Bronchial epithelial cell (primary cell): ENCODE results near the gene RELCH. TPM values are rescaled to one million over a fixed set of nuclear protein-coding genes. Genes with fewer than 3 reads are reported as not detected.

Experiments used
- DNase-seq: peaks from one replicate; pipeline ENCODE4 v3.0.0-alpha.2; 2010; ENCODE audit warnings: low read depth
- FAIRE-seq: peaks from 2 replicates; lab custom pipeline; 2011; peaks lifted over from hg19 to GRCh38; lab: Jason Lieb, UNC
- H3K27me3 ChIP-seq: 2 replicates; pipeline ENCODE4 v1.5.1; 2011; ENCODE audit warnings: low read length; ENCODE audit not compliant: control insufficient read depth, insufficient read depth
- H3K36me3 ChIP-seq: 2 replicates; pipeline ENCODE4 v1.5.1; 2011; ENCODE audit warnings: low read length; ENCODE audit not compliant: control insufficient read depth, insufficient read depth
- H3K4me3 ChIP-seq: 2 replicates; pipeline ENCODE4 v1.5.1; 2011; ENCODE audit warnings: mild to moderate bottlenecking, low read depth, low read length, control low read depth
- total RNA-seq: library from RNA; depleted of rRNA; stranded (reverse); fragments of >200 nt; gene quantifications from 2 replicates; pipeline ENCODE4 v1.2.1, GENCODE V29; 2014
- TF ChIP-seq, protein P1 (sequence below): IDR thresholded peaks from 2 replicates; pipeline ENCODE4 v1.5.1; 2011; ENCODE audit warnings: mild to moderate bottlenecking, moderate library complexity, low read length, control low read depth, inconsistent platforms; ENCODE audit not compliant: insufficient read depth, severe bottlenecking

The RELCH gene
- total RNA-seq, 1 donor from 2014 or later = 29.5 TPM

DNA sequence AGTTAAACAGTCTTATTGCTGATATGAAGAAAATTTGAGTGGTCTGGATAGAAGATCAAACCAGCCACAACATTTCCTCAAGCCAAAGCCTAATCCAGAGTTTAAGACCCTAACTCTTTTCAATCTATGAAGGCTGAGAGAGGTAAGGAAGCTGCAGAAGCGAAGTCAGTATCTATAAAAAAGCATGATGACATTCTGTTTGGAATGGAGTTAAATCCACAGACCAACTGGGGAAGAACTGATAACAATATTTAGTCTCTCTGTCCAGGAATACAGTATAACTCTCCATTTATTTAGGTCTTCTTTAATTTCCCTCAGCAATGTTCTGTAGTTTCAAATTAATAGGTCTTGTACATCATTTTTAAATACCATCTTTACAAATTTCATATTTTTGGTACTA lies 16.2 kb upstream of the RELCH start:
- no peaks in the 10 kb centered on the region for H3K36me3 ChIP-seq
- DNase-seq = no peak
- no peak overlapping the region for H3K4me3 ChIP-seq
- H3K27me3 ChIP-seq = no peaks in the 10 kb centered on the region
- FAIRE-seq = no peak
- TF ChIP-seq, protein P1, sequence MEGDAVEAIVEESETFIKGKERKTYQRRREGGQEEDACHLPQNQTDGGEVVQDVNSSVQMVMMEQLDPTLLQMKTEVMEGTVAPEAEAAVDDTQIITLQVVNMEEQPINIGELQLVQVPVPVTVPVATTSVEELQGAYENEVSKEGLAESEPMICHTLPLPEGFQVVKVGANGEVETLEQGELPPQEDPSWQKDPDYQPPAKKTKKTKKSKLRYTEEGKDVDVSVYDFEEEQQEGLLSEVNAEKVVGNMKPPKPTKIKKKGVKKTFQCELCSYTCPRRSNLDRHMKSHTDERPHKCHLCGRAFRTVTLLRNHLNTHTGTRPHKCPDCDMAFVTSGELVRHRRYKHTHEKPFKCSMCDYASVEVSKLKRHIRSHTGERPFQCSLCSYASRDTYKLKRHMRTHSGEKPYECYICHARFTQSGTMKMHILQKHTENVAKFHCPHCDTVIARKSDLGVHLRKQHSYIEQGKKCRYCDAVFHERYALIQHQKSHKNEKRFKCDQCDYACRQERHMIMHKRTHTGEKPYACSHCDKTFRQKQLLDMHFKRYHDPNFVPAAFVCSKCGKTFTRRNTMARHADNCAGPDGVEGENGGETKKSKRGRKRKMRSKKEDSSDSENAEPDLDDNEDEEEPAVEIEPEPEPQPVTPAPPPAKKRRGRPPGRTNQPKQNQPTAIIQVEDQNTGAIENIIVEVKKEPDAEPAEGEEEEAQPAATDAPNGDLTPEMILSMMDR = no peak

DNA sequence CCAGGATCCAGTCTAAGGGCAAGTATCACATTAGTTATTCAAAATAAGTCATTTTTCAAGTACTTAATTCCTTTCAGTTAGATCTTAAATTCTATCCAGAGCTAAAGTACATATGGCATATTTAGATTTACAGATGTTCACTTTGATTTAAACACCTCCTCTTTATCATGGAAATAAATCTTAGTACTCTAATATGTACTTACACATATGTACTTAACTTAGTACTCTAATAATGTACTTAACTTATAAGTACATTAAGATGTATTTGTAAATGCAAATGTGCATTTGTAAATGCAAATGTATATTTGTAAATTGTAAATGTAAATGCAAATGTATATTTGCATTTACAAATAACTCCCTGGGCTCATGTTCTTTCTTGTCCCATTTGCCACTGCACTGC lies 14.8 kb upstream of the RELCH start:
- DNase-seq (no peak), FAIRE-seq (no peak)
- H3K4me3 ChIP-seq = no peak overlapping the region
- H3K36me3 ChIP-seq = no peaks in the 10 kb centered on the region
- no peaks in the 10 kb centered on the region for H3K27me3 ChIP-seq
- TF ChIP-seq, protein P1 = no peak

- TF ChIP-seq, protein P1 = no peak
- Histone ChIP-seq H3K36me3 (no peaks in the 10 kb centered on the region), H3K4me3 (no peak overlapping the region), H3K27me3 (no peaks in the 10 kb centered on the region)
- no peak for DNase-seq
- FAIRE-seq = no peak
These were observed 11.5 kb upstream of the RELCH start for GRCh38 chr18:62175521-62175920.

DNA sequence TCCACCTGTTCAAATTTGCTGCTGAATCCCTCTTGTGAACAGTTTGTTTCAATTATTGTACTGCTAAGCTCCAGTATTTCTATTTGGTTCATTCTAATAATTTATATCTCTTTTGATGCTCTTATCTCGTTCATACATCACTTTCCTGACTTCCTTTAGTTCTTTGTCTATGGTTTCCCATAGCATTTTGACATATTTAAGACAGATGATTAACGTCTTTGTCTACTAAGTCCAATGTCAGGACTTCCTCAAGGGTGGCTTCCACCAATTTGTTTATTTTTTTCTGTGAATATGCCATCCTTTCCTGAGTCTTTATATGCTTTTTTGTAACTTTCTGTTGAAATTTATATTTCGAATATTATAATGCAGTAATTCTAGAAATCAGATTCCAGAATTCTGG lies 9.8 kb upstream of the RELCH start:
- no peaks in the 10 kb centered on the region for H3K27me3 ChIP-seq
- FAIRE-seq (no peak), DNase-seq (no peak)
- TF ChIP-seq, protein P1 = no peak
- no peaks in the 10 kb centered on the region for H3K36me3 ChIP-seq
- H3K4me3 ChIP-seq = no peak overlapping the region

- no peak overlapping the region for H3K4me3 ChIP-seq
- no peaks in the 10 kb centered on the region for H3K36me3 ChIP-seq
- no peaks in the 10 kb centered on the region for H3K27me3 ChIP-seq
- DNase-seq (no peak), FAIRE-seq (no peak)
- TF ChIP-seq, protein P1 = no peak
These were observed 7.8 kb upstream of the RELCH start for GRCh38 chr18:62179213-62179612.

- no peak for DNase-seq
- no peak overlapping the region for H3K4me3 ChIP-seq
- no peak for FAIRE-seq
- no peaks in the 10 kb centered on the region for H3K36me3 ChIP-seq
- no peaks in the 10 kb centered on the region for H3K27me3 ChIP-seq
- TF ChIP-seq, protein P1 = no peak
These were observed 4.8 kb upstream of the RELCH start for GRCh38 chr18:62182220-62182619.
